B cell (primary cell): ENCODE data around the gene ARFGAP3. TPM values are rescaled to one million over a fixed set of nuclear protein-coding genes. Genes with fewer than 3 reads are reported as not detected.

ENCODE experiments used
- ATAC-seq: fragments of 200-7000 bp; cut with Tn5 transposase; one replicate; pipeline ENCODE4 v1.10.0; 2021; ENCODE audit warnings: low read depth, mild to moderate bottlenecking, moderate number of reproducible peaks, moderate library complexity
- CTCF ChIA-PET: fragments of 350-600 bp; sonication (Branson Sonifier 250); formaldehyde crosslinking; loops from one replicate; lab custom pipeline; 2021; ENCODE audit warnings: antibody characterized with exemption, inconsistent platforms; lab: Charles Lee
- POLR2A ChIA-PET: fragments of 350-600 bp; sonication (Branson Sonifier 250); formaldehyde crosslinking; loops from one replicate; lab custom pipeline; 2021; ENCODE audit warnings: antibody characterized with exemption; lab: Charles Lee
- DNase-seq: peaks from one replicate; pipeline ENCODE4 v3.0.0; 2013
- H2AFZ ChIP-seq: 2 replicates; pipeline ENCODE4 v1.6.1; 2012; ENCODE audit warnings: mild to moderate bottlenecking, low read depth, low read length; ENCODE audit not compliant: insufficient read depth, poor library complexity, severe bottlenecking
- H3K27ac ChIP-seq, 2 donors: 1 replicate in 1 of 2; 2 replicates in 1 of 2; pipeline ENCODE4 v1.5.1; 2012 to 2013; ENCODE audit warnings: low read length in 2 of 2, mild to moderate bottlenecking in 2 of 2, moderate library complexity in 1 of 2
- H3K27me3 ChIP-seq, 4 experiments: fragments of 200-600 bp in 1 of 4; sonication (generic) in 1 of 4; replicated peaks in 1 of 4; 1 replicate in 2 of 4; 2 replicates in 2 of 4; pipeline versions ENCODE4 v1.6.1 to v1.7.0; 2013 to 2016; ENCODE audit warnings: low read length in 3 of 4, mild to moderate bottlenecking in 2 of 4, mixed read lengths in 1 of 4, moderate library complexity in 1 of 4; ENCODE audit not compliant: insufficient read depth in 4 of 4, control insufficient read depth in 3 of 4; ENCODE audit errors: control extremely low read depth in 1 of 4
- H3K36me3 ChIP-seq, 2 experiments: replicated peaks in 1 of 2; 1 replicate in 1 of 2; 2 replicates in 1 of 2; pipeline versions ENCODE4 v1.6.1 to v1.7.1; 2013; ENCODE audit warnings: low read length in 1 of 2; ENCODE audit not compliant: insufficient read depth in 2 of 2, control insufficient read depth in 1 of 2; ENCODE audit errors: control extremely low read depth in 1 of 2, extremely low read depth in 1 of 2
- H3K4me1 ChIP-seq, 2 donors: fragments of 200-600 bp in 1 of 2; sonication (generic) in 1 of 2; 1 replicate in 1 of 2; 2 replicates in 1 of 2; pipeline versions ENCODE4 v1.5.1 to v1.6.1; 2013 to 2017; ENCODE audit warnings: low read length in 2 of 2; ENCODE audit not compliant: control insufficient read depth in 2 of 2, insufficient read depth in 2 of 2
- H3K4me2 ChIP-seq: replicated peaks from 2 replicates; pipeline ENCODE3; 2012; ENCODE audit warnings: mild to moderate bottlenecking, low read depth, low read length; ENCODE audit not compliant: poor library complexity, severe bottlenecking
- H3K4me3 ChIP-seq, 5 experiments: fragments of 200-600 bp in 1 of 5; sonication (generic) in 1 of 5; 1 replicate in 3 of 5; 2 replicates in 2 of 5; pipeline versions ENCODE4 v1.5.1 to v1.7.0; 2011 to 2016; ENCODE audit warnings: low read length in 4 of 5, mild to moderate bottlenecking in 4 of 5, low read depth in 2 of 5, control low read depth in 1 of 5, moderate library complexity in 1 of 5; ENCODE audit not compliant: insufficient read depth in 1 of 5; ENCODE audit errors: control extremely low read depth in 1 of 5, extremely low read depth in 1 of 5
- H3K79me2 ChIP-seq: fragments of 200-600 bp; sonication (generic); one replicate; pipeline ENCODE4 v1.6.0; 2016; ENCODE audit warnings: low read length; ENCODE audit not compliant: control insufficient read depth, insufficient read depth
- H3K9ac ChIP-seq: fragments of 200-600 bp; sonication (generic); 2 replicates; pipeline ENCODE4 v1.6.1; 2017; ENCODE audit warnings: mild to moderate bottlenecking, low read length, moderate library complexity
- H3K9me3 ChIP-seq, 3 donors: one replicate each; pipeline versions ENCODE4 v1.6.1 to v1.7.1; 2013; ENCODE audit warnings: low read length in 2 of 3; ENCODE audit not compliant: control insufficient read depth in 2 of 3, insufficient read depth in 1 of 3; ENCODE audit errors: control extremely low read depth in 1 of 3
- H4K20me1 ChIP-seq: 2 replicates; pipeline ENCODE4 v1.6.0; 2012; ENCODE audit warnings: mild to moderate bottlenecking, low read length; ENCODE audit not compliant: insufficient read depth, control insufficient read depth, poor library complexity, severe bottlenecking
- H3K27ac Mint-ChIP-seq: one replicate; pipeline ENCODE4 v1.8.0; 2021; ENCODE audit warnings: mixed read lengths
- H3K27me3 Mint-ChIP-seq: one replicate; pipeline ENCODE4 v1.8.0; 2021; ENCODE audit warnings: mixed read lengths
- H3K4me1 Mint-ChIP-seq: one replicate; pipeline ENCODE4 v1.8.0; 2021; ENCODE audit warnings: mixed read lengths
- H3K4me3 Mint-ChIP-seq: one replicate; pipeline ENCODE4 v1.8.0; 2021; ENCODE audit warnings: mixed read lengths
- H3K9me3 Mint-ChIP-seq: one replicate; pipeline ENCODE4 v1.8.0; 2022; ENCODE audit warnings: mixed read lengths; ENCODE audit not compliant: insufficient read depth
- CTCF ChIP-seq: fragments of 200-600 bp; IDR thresholded peaks from one replicate; pipeline ENCODE4 v1.8.0; 2022; ENCODE audit warnings: antibody characterized with exemption, mild to moderate bottlenecking
- EZH2 ChIP-seq: IDR thresholded peaks from 2 replicates; pipeline ENCODE4 v1.6.1; 2012; ENCODE audit warnings: borderline replicate concordance, low read depth, mild to moderate bottlenecking, moderate library complexity, low read length; ENCODE audit not compliant: insufficient read depth, poor library complexity, severe bottlenecking
- WGBS: methylation state at CpG from one replicate; pipeline ENCODE4 v1.1.5; 2013; ENCODE audit warnings: missing lambda C conversion rate; ENCODE audit not compliant: insufficient coverage; 5-methylcytosine and 5-hydroxymethylcytosine counted together
- intact Hi-C: fragments of 100-400 bp; cut with micrococcal nuclease; formaldehyde crosslinking; loops from one replicate; pipeline ENCODE4 v1.10.0; 2022
- polyA plus RNA-seq: library from polyadenylated mRNA; depleted of rRNA; stranded (reverse); fragments of >200 nt; gene quantifications from 2 replicates; pipeline ENCODE4 v1.2.3, GENCODE V29; 2012
- total RNA-seq, 2 donors: library from RNA; stranded (reverse); fragments of 120-200 nt in 1 of 2; gene quantifications; 1 replicate in 1 of 2; 2 replicates in 1 of 2; pipeline versions ENCODE4 v1.2.3 to v1.2.4, GENCODE V29; 2013 to 2022

Gene ARFGAP3
- total and polyA plus RNA-seq, 2 donors (not counting 1 experiment from before 2014, with no cell fraction given) = 10.7 to 33.2 TPM

DNA sequence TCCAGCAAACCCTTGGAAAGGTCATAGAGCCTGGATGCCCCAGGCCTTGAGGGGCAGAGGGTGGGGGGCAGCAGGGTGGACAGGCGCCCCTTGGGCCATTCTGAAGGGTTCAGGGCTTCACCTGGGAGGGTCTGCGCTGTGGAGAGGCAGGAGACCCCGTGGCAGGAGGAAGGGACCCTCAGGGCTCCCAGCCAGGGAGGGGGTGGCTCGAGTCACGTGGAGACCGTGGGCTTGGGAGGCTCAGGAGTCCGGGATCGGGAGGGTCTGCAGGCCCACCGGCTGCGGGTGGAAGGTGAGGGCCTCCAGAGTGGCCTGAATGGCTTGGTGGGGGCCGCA lies 87.9 kb downstream of the ARFGAP3 start:
- Mint-ChIP-seq H3K27me3 (no peaks in the 10 kb centered on the region), H3K4me3 (peak overlapping the region; percentile 83), H3K4me1 (peaks cover 66% of the 10 kb centered on the region), H3K9me3 (no peaks in the 10 kb centered on the region), H3K27ac (peak overlapping the region; percentile 80)
- no peaks in the 10 kb centered on the region for H4K20me1 ChIP-seq
- no peak overlapping the region for H2AFZ ChIP-seq
- H3K9ac ChIP-seq = peak overlapping the region; percentile 50
- peaks cover 0 to 4% (median 0%) of the 10 kb centered on the region in 3 donors for H3K9me3 ChIP-seq
- H3K79me2 ChIP-seq = no peaks in the 10 kb centered on the region
- no peak overlapping the region for H3K27ac ChIP-seq
- ATAC-seq (no peak), DNase-seq (no peak)
- H3K4me2 ChIP-seq = peak overlapping the region; percentile 82
- peak overlapping the region in 1 of 5 experiments; percentile 47 for H3K4me3 ChIP-seq
- intact Hi-C loops = loop anchor here (1.0 kb wide), 1 partner anchor 154 kb away; no protein-coding TSS in a partner anchor
- TF ChIP-seq EZH2 (no peak), CTCF (no peak)
- peaks cover 37 to 58% of the 10 kb centered on the region in 2 donors for H3K4me1 ChIP-seq
- ChIA-PET CTCF (interaction anchor here (1.0 to 2.9 kb wide), 3 partner anchors 10 to 189 kb away, joined by 3 to 11 read pairs (median 9); no protein-coding TSS in a partner anchor), POLR2A (interaction anchor here (0.7 to 0.8 kb wide), 2 partner anchors 155 to 1070 kb away, joined by 3 read pairs; partner anchors contain the start of genes MEI1 and POLDIP3)
- no peaks in the 10 kb centered on the region for H3K36me3 ChIP-seq
- H3K27me3 ChIP-seq = no peaks in the 10 kb centered on the region
- 89% methylated on average over 11 of the region's 11 CpGs for WGBS

DNA sequence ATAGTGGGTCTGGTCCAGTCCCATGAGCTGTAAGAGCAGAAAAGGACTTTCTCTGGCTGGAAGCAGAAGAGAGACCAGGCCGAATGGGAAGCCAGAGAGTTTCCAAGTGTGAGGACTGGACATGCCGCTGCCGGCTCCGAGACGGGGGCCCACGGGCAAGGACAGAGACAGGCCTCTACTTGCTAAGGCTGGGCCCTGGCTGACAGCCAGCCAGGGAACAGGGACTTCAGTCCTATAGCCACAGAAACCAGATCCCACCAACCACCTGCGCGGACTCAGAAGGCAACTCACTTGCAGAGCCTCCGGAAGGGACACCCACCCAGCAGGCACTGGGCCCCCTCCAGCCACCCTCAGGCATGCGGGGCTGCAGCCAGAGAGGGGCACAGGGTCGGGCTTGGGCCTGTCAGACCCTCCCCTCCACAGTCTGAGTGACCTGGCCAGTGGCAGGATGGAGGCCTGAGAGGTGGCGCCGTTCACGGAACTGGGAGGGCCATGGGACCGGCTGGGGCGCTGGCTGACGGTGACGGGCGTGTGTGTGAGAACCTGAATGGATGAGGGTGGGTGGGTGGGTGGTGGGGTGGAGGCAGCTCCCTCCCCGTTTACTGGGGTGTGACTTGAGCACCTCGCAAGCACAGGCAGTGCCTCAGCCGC lies 88.6 kb downstream of the ARFGAP3 start:
- no peaks in the 10 kb centered on the region for H3K79me2 ChIP-seq
- no peak overlapping the region for H3K27ac ChIP-seq
- ATAC-seq (no peak), DNase-seq (no peak)
- no peaks in the 10 kb centered on the region for H3K27me3 ChIP-seq
- no peaks in the 10 kb centered on the region for H4K20me1 ChIP-seq
- 89% methylated on average over 17 of the region's 22 CpGs for WGBS
- peak overlapping the region; percentile 44 for H3K4me3 Mint-ChIP-seq
- H3K27me3 Mint-ChIP-seq = no peaks in the 10 kb centered on the region
- H2AFZ ChIP-seq = no peak overlapping the region
- ChIA-PET POLR2A (no interaction called here), CTCF (no interaction called here)
- intact Hi-C loops = loop anchor here (1.0 kb wide), 1 partner anchor 153 kb away; no protein-coding TSS in a partner anchor
- H3K9me3 Mint-ChIP-seq = no peaks in the 10 kb centered on the region
- H3K4me1 ChIP-seq = peaks cover 37 to 58% of the 10 kb centered on the region in 2 donors
- H3K36me3 ChIP-seq = no peaks in the 10 kb centered on the region
- no peak overlapping the region for H3K4me3 ChIP-seq
- TF ChIP-seq EZH2 (no peak), CTCF (no peak)
- peak overlapping the region; percentile 70 for H3K27ac Mint-ChIP-seq
- peaks cover 0 to 4% (median 0%) of the 10 kb centered on the region in 3 donors for H3K9me3 ChIP-seq
- no peak overlapping the region for H3K4me2 ChIP-seq
- no peak overlapping the region for H3K9ac ChIP-seq
- peaks cover 62% of the 10 kb centered on the region for H3K4me1 Mint-ChIP-seq
